Mucosa of stomach (tissue), 1 donor: ENCODE measurements around the gene SLC38A3.
A peak's percentile ranks its signal among the peaks of the same experiment; 100 is the strongest.

Experiments
- H3K27me3 ChIP-seq: one replicate; pipeline ENCODE4 v1.7.0; 2013; ENCODE audit warnings: mild to moderate bottlenecking, low read length; ENCODE audit not compliant: control insufficient read depth, insufficient read depth
- H3K36me3 ChIP-seq: one replicate; pipeline ENCODE4 v1.7.0; 2013; ENCODE audit warnings: low read length; ENCODE audit not compliant: control insufficient read depth, insufficient read depth
- H3K4me1 ChIP-seq: one replicate; pipeline ENCODE4 v1.7.0; 2013; ENCODE audit warnings: mild to moderate bottlenecking, low read length; ENCODE audit not compliant: control insufficient read depth, insufficient read depth
- H3K4me3 ChIP-seq: one replicate; pipeline ENCODE4 v1.7.0; 2013; ENCODE audit warnings: low read length
- H3K9ac ChIP-seq: one replicate; pipeline ENCODE4 v1.7.0; 2013; ENCODE audit warnings: mild to moderate bottlenecking, low read length, moderate library complexity
- H3K9me3 ChIP-seq: one replicate; pipeline ENCODE4 v1.7.0; 2013; ENCODE audit warnings: mild to moderate bottlenecking, low read length, moderate library complexity; ENCODE audit not compliant: control insufficient read depth
- donor health status: Pancreatic carcinoma.

SLC38A3 gene

DNA sequence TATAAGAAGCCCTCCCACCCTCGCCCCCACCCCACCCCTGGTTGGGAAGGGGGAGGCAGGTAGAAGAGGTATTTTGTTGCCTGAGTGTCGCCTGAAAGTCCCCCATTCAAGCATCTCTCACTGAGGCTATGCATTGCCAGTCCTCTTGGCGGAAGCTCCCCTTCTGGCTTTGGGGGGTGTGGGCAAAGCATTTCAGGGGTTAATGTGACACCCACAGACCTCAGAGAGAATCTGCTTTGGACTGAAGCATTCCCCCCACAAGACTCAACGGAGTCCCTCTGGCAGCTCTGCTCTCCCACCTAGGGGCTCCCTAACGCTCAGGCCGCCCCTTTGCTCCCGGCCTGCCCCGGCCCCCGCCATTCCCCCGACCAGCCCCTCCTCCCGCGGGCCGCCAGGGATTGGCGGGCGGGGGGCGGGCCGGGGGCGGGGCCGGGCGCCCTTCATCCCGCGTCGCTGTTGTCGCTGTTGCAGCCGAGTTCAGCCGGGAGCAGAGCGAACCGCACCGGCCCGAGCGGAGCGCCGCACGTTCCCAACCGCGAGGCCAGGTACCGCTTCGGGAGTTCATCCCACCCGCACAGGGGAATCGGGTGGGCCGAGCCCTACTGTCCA lies at the start of gene SLC38A3:
Gene SLC38A3, plus strand, starts transcription at position 468 of the 609 bp plus-strand sequence. CDS start 8,929 bp downstream, outside the sequence.
- Histone ChIP-seq H3K36me3 (no peaks in the 10 kb centered on the region), H3K4me1 (peaks cover 12% of the 10 kb centered on the region), H3K9me3 (no peaks in the 10 kb centered on the region), H3K4me3 (no peak within 1 kb of the TSS), H3K27me3 (peaks cover 53% of the 10 kb centered on the region), H3K9ac (no peak within 1 kb of the TSS)

DNA sequence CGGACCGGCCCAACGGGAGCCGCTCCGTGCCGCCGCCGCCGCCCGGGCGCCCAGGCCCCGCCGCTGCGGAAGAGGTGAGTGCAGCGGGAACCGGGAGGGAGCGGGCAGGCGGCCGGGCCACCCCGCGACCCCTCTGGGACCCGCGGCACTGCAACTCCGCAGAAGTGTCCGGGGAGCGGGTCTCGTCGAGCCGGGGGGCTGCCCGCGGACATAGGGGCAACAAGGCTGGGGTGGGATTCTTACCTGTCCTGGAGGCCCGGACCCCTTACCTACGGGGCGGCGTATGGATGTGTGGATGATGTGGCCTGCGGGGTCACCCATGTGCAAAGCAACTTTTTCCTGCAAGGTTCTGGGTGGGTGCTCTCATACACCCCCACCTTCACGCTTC lies 49.6 kb upstream of the SLC38A3 start:
- H3K4me1 ChIP-seq: peaks cover 50% of the 10 kb centered on the region
- H3K27me3 ChIP-seq: peaks cover 11% of the 10 kb centered on the region
- no peaks in the 10 kb centered on the region for H3K9me3 ChIP-seq
- no peaks in the 10 kb centered on the region for H3K36me3 ChIP-seq
- peak overlapping the region; percentile 84 for H3K9ac ChIP-seq
- H3K4me3 ChIP-seq: peak overlapping the region; percentile 96

DNA sequence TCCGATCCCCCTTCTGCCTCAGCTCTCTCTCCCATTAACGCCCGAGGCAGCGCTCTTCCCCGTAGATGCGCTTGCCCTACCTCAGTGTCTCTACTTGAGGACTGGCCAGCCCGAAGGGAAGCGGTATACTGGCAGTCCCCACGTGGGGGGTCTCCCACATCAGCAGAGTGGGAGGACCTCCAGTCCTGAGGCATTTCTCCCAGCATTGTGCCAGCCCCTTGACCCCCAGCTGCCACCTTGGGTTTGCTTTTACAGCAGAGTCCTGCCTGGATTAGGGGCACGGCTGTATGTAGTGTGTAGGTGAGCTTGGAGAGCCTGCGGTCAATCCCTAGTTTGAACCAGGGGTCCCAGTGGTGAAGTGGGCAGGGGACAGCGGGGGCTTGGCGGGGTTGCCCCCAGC lies 49.2 kb upstream of the SLC38A3 start:
- H3K27me3 ChIP-seq: peaks cover 11% of the 10 kb centered on the region
- no peaks in the 10 kb centered on the region for H3K36me3 ChIP-seq
- H3K9me3 ChIP-seq: no peaks in the 10 kb centered on the region
- peak overlapping the region; percentile 84 for H3K9ac ChIP-seq
- peaks cover 54% of the 10 kb centered on the region for H3K4me1 ChIP-seq
- peak overlapping the region; percentile 96 for H3K4me3 ChIP-seq

DNA sequence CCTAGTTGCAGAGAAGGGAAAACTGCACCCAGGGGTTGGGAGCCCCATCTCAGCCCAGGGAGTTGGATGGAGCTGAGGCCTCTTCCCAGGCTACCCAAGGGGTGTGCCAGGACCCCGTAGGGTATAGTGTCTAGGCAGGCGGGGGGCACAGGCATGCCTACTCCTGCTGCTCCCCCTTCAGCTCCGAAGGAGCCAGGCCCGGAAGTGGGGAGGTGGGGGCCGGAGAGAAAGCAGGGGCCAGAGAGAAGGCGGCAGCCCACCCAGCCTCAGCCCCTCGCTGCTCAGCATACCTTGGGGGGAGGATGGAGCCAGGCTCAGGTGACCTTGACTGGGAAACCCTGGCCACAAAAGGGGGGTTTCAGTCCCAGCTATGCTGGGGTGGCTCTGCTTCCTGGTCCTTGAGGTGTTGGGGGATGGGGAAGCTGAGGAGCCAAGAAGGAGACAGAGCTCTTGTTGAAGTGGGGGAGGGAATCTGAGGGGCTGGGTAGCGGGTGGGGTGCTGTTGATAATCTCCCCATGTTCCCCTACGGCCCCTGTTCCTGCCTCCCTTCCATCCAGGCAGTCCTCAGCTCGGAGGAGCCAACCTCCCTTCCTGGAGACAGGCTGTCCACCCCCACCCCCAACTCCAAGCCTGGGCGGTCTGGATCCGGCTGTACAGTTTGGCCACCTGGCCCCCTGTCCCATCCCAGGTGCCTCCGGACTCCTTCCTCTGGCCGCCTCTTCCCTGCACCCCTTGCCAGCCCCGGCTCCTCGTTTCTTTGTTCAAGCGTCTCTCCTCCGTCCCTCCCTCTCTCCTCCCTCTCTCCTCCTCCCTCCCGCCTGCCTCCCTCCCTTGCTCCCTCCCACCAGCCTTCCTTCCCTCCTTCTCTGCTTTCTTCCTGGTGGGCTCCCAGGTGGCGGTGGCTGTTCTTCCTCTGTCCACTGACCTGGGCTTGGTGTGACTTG lies 48.2 kb upstream of the SLC38A3 start:
- H3K27me3 ChIP-seq: peaks cover 11% of the 10 kb centered on the region
- H3K9ac ChIP-seq: peak overlapping the region; percentile 84
- peak overlapping the region; percentile 96 for H3K4me3 ChIP-seq
- no peaks in the 10 kb centered on the region for H3K36me3 ChIP-seq
- peaks cover 63% of the 10 kb centered on the region for H3K4me1 ChIP-seq
- H3K9me3 ChIP-seq: no peaks in the 10 kb centered on the region

DNA sequence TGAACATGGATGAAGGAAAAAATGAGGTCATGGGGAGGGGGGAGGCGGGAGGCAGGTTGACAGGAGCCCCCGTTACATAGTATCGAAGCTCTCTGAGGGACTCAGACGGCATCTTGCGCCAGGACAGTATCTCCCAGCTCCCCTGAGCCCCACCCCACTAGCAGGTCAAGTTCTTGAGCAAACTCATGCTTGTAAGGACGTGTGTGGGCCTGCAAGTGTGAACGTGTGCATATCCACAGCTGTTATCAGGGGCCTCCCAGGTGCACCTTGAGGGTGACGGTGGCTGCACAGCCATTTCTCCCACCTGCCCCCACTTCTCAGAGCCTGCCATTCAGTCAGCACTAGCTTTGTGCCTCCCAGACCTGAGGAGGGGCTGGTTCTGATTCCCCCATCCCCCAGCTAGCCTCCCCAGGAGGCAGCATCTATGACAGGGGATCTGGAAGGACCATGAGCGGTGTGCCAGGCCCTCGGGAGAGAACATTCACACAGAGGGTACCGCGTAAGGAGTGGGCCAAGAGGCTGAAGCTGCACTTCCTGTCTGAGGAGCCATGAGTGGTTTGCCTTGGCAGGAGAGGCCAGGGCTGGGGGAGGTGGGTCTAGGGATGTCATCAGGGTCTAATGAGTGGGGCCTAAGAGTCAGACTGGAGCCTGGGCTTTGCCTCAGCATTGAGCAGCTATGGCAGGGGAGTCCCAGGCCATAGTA lies 47.1 kb upstream of the SLC38A3 start:
- Histone ChIP-seq H3K4me3 (no peak overlapping the region), H3K27me3 (peaks cover 11% of the 10 kb centered on the region), H3K9me3 (no peaks in the 10 kb centered on the region), H3K9ac (peak overlapping the region; percentile 84), H3K36me3 (no peaks in the 10 kb centered on the region), H3K4me1 (peaks cover 75% of the 10 kb centered on the region)

DNA sequence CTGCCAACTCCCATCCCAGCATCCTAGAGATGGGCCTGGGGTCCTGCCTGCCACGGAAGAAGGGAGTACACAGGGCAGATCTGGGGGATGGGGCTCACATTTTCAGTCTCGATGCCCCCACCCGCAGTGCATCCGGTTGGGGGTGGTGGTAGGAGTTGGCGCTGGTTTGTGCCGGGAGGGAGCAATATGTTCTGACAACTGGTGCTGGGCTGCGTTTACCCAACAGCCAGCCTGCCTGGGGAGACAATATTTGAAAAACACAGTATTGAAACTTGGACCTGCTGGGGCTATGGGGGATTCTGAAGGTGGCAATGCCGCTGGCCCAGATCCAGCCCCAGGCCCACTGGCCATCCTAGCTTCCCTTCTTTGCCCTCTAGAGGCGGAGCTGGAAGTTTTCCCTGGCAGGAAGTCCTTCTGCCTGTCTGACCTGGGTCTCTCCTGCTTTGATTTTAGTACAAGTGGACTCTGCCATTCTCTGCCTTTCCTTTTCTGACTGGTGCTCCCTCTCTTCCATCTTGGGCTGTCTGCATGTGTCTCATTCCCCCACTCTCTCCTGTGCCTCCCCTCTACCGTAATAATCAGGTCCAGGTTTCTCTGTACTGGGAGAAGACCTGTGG lies 46.4 kb upstream of the SLC38A3 start:
- Histone ChIP-seq H3K4me3 (no peak overlapping the region), H3K9ac (no peak overlapping the region), H3K27me3 (peaks cover 11% of the 10 kb centered on the region), H3K36me3 (no peaks in the 10 kb centered on the region), H3K9me3 (no peaks in the 10 kb centered on the region), H3K4me1 (peaks cover 81% of the 10 kb centered on the region)

DNA sequence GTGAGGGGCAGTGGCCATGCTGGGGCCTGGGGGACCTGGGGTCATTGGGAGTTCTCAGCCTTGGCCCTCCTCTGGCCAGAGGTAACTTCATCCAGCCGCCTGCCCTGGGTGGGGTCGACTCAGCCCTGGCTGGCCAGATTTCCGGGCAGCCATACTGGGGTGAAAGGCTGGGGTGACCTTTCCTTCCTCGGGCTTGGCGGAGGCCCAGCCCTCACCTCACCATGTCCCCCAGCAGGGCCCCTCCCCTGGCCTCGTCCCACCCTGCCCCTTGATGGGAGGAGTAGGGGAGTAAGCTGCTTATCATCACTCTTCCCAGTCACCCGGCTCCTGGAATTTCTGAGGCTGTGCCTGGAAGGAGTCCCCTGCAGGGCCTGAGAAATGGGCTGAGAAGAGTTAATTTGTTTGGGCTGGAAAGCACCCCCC lies 44.5 kb upstream of the SLC38A3 start:
- Histone ChIP-seq H3K36me3 (no peaks in the 10 kb centered on the region), H3K27me3 (peaks cover 11% of the 10 kb centered on the region), H3K9me3 (no peaks in the 10 kb centered on the region), H3K4me3 (no peak overlapping the region), H3K9ac (peak overlapping the region; percentile 73), H3K4me1 (peaks cover 94% of the 10 kb centered on the region)

DNA sequence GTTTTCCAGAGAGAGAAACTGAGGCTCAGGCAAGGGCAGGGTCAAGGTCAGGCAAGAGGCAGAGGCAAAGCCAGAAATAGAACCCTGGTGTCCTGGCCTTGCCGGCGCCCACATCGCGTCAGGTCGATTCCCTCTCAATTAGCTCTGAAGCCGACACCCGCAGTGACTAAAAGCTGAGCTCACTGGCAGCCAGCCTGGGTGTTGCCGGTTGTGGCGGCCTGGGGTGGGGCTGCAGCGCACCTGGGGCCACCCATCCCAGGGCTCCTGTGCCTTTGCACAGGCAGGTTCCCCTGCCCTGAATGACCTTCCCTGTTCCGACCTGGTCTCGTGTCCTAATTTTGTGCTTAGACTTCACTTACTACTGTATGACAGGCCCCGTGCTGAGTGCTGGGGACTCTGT lies 43.8 kb upstream of the SLC38A3 start:
- Histone ChIP-seq H3K4me3 (no peak overlapping the region), H3K27me3 (peaks cover 3% of the 10 kb centered on the region), H3K36me3 (no peaks in the 10 kb centered on the region), H3K9me3 (no peaks in the 10 kb centered on the region), H3K9ac (peak overlapping the region; percentile 73), H3K4me1 (peaks cover 96% of the 10 kb centered on the region)

DNA sequence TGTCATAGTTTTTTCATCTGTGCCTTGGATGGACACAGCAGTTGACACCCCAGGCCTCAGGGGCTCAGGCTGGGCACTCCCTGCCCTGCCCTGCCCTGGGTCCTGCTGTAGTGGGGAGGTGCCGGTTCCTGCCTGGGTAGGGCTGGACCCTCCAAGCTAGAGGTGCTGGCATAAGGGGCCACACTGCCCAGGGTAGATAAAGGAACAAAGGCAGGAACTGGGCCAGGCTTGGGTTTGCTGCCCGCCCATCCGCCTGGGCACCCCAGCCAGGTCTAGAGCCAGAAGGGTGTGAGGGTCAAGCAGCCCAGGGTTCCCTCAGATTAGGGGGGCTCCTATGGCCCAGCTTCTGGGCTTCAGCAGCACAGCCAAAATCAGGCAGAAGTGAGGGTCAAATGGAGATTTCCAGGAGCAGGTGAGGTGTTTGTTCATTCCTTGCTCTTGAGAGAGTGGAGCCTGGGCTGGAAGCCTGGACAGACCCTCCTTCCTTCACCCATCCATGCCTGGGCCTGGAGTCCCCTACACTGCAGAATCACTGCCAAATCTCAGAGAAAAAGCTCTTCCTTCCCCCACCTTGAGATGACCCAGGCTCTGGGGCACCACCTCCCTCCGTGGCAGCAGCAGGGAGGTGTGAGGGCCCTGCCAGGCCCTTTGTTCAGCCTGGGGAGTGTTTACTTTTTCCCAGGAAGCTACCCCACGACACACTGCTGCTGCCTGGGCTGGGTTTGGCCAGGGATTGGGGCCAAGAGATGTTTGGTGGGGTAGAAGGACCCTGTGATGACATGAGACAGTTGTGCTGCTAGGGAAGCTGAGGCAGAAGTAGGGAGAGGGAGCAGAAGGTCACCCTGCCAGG lies 42.8 kb upstream of the SLC38A3 start:
- Histone ChIP-seq H3K9me3 (no peaks in the 10 kb centered on the region), H3K4me1 (peaks cover 100% of the 10 kb centered on the region), H3K9ac (peak overlapping the region; percentile 40), H3K27me3 (no peaks in the 10 kb centered on the region), H3K36me3 (no peaks in the 10 kb centered on the region), H3K4me3 (no peak overlapping the region)

DNA sequence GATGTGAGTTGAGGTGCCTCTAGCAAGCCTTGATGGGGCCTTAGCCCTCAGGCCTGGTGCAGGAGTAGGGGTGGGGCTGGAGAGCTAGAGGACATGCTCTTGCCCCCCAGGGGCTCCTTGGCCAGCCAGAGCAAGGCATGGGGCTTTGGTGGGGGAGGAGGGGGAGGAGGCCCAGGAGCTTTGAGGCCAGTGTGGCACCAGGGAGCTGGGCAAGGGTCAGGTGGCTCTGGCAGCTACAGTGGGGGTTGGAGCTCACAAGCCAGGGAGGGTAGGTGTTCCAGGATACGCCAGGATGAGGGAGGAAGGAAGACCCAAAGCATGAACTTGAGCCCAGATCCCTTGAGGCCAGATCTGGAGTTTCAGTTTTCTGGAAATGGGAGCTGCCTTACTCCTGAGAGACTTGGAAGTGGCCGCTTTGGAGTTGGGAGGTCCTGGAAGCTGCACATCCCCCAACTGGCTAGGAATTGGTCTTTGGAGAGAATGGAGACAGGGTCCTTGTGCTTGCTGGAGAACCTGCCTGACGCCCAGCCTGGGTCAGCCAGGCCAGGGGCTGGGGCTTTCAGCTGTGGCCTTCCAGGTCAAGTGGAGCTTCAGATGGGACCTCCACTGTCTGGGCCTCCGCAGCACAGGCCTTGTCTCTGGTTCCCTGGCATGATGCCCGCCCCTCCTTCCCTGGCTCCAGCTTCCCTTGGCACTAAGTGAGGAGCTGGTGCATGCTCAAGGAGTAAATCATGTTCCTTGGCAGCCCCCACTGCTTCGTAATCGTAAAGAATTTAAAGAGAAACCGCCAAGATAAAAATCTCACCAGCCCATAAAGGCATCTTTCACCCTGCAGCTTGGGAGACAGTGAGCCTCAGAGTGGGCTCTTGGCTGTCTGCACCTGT lies 41.3 kb upstream of the SLC38A3 start:
- no peaks in the 10 kb centered on the region for H3K36me3 ChIP-seq
- H3K4me1 ChIP-seq: peaks cover 99% of the 10 kb centered on the region
- no peak overlapping the region for H3K4me3 ChIP-seq
- H3K27me3 ChIP-seq: no peaks in the 10 kb centered on the region
- H3K9me3 ChIP-seq: no peaks in the 10 kb centered on the region
- H3K9ac ChIP-seq: peak overlapping the region; percentile 29
